Activated CD4-positive, alpha-beta T cell treated with anti-CD3 and anti-CD28 coated beads, Interleukin-2, amount 50 U/mL, for 48 hours (primary cell): ENCODE measurements around the gene OTUD4.
"Not testable (repeated sequence)": the region's sequence is repeated elsewhere in the genome, so short reads cannot be mapped to it uniquely, and the experiment has no call there.

ENCODE experiments used
- DNase-seq, 2 experiments: peaks; one replicate each; pipeline ENCODE4 v3.0.0-alpha.2; 2020

Gene OTUD4

DNA sequence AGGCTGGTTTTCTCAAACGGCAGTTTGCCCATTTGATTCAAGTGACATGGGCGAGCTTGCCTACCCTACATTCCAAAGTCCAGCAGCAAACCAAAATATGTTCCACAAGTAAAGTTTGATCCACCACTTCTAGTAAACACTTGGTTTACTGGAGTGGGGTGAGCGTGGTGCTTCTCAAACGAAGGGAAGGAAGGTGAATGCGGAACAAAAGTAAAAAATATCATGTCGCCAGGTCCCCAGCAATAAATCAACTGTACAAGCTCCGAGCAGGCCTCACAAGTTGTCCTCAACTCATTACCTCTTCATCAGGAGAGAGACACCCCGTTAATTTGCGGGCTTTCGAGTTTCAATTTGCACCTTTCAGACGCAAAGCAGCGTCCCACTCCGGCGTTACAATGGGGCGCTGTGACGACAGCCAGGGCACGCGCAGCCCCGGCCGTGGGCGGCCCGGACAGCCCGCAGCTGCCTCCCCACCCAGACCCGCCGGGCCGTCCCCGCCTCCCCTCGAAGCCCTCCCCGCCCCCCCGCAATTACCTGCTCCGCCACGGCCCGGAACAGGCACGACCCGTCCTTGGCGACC is 1.0 kb downstream of the OTUD4 start:
- peak; percentile 77 to 81 for DNase-seq

GRCh38 chr4:145178740-145179280 is 1.6 kb downstream of the OTUD4 start:
- DNase-seq = peak in 1 of 2 experiments; percentile 16

DNA sequence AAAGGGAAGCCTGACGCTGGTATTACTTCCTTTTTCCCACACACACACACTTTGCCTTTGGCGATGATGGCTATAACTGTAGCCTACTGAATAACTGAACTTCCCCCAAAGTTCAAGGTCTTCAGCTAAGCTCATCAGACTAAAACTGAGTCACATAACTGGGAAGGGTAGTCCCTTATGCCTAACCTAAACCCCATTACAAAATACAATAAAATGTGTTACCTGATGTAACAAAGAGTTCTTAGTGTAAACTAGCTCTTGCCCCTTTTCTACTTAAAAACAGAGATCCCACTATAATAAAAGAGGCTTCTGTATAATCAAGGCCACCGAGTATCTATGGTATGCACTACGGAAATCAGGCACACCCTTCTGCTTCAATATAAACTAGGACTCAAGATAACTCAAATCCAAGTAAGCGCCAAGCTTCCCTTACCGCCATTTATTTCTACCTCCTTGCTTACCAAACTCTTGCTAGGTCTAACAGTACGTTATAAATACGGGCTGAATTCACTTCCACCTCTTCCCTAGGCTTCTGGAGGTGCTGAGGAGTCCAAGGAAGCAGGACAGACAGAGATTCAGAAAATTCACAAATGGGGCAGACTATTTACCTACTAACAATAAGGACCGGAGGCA is 2.4 kb downstream of the OTUD4 start:
- DNase-seq = peak in 1 of 2 experiments; percentile 10

DNA sequence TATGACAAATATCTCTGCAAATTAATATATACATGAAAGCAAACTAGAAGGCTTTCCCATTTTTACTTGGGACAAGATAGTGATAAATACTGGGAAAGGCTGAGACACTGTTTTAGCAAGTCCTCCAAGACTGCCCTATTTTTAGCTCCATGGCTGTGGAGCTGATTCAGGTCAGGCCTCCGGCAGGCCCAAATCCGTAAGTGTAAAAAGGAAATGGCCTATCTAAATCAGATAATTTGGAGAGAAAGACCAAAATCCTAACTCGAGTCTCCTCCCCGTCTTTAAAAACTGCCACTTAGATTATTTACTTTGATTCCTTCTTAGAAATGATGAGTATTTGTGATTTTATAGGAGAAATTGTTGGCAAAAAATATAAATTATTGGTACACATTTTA is 2.9 kb downstream of the OTUD4 start:
- DNase-seq = no peak

DNA sequence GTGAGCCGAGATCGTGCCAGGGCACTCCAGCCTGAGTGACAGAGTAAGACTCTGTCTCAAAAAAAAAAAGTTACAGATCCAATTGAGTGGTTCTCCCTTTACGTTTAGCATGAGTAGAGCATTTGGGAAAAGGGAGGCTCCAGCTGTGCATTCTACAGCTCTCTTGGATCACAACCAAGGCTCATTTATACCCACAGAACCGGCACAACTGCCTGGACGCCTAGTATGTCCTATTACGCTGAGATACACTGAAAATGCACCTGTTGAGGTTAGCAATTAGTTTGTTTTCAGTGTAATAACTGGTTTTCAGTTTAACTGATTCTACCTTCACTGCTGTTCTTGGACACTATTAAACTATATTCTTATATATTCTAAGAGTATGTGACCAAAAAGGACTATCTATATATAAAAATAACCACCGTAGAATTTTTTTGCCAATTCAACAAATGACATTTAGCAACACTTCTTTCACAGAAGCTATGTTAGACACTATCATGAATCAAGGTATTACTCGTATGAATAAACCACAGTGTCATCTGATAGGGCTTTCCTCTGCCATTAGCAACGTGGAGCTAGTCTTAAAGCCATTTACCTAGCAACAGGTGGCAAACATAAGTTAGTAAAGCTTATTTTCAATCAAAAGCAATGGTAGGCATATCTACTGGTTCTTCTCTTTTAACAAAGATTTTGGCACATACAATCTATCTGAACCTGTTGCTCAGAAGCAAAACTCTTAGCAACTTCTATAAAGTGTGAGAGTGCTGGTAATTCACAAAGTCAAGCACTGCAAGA is 3.6 kb downstream of the OTUD4 start:
- DNase-seq = no peak

- DNase-seq = no peak
Measured at GRCh38 chr4:145171911-145172310, 8.5 kb downstream of the OTUD4 start.

- no peak for DNase-seq
Measured at GRCh38 chr4:145170223-145170622, 10.2 kb downstream of the OTUD4 start.

DNA sequence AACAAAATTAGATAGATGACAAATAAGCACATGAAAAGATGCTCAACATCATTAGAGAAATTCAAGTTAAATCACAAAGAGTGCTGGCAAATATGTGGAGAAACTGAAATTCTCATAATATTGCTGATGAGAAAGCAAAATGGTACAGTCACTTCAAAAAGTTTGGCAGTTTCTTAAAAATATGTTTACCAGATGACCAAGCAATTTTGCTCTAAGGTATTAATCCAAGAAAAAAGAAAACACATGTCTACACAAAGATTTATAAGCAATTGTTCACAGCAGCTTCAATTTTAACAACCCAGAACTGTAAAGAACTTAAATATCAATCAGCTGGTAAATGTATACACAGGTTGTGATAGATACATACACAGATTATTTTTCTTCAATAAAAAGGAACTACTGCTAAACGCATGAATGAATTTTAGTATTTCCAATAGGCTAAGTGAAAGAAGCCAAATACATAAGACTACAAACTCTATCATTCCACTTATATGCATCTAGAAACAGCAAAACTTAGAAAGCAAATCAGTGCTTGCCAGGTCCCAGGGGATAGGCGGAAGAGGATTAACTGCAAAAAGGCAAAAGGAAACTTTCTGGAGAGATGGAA is 11.7 kb downstream of the OTUD4 start:
- no peak for DNase-seq

DNA sequence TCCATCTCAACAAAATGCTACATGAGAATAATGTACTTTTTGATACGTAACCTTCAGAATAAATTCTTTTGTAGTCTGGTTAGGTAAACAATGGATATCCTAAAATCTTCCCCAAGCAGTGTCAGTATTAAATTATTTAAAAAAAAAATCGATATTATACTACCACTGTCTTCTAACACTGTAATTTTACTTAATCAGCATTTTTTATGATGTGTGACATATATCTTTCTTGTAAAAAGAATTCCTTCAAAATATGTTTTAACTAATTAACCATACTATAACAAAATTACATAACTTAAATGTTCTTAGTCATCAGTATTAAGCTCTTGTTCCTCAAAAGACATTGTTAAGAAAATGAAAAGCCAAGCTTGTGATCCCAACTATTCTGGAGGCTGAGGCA is 12.5 kb downstream of the OTUD4 start:
- DNase-seq = no peak

DNA sequence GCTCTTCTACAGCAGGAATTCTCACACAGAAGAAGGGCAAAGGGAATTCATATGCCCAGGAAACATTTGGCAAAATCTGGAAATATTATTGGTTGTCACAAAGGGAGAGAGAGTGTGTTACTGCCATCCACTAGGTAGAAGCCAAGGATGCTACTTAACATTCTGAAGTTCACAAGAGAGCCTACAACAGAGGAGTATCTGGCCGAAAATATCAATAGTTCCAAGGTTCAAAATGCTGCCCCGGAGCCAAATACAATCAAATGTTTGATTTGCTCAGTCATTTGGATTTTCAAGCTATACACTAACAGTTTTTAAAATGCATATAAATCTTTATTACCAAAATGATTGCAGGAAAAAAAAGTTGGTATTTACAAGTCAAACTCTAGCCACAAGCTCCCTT is 18.8 kb downstream of the OTUD4 start:
- no peak for DNase-seq

DNA sequence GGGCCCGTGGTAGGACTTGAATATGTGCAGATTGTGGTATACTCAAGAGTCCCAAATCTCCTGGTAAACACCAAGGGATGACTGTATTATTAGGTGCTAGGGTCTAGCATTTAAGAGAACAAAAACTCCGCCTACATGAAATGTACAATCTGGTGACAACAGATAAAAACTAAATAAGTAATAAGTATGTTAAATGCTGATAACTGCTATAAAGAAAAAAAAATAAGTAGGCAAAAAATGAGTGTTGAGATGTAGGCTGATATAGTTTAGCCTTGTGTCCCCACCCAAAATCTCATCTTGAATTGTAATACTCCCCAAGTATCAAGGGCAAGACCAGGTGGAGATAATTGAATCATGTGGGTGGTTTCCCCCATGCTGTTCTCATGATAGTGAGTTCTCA is 23.4 kb downstream of the OTUD4 start:
- DNase-seq = no peak

DNA sequence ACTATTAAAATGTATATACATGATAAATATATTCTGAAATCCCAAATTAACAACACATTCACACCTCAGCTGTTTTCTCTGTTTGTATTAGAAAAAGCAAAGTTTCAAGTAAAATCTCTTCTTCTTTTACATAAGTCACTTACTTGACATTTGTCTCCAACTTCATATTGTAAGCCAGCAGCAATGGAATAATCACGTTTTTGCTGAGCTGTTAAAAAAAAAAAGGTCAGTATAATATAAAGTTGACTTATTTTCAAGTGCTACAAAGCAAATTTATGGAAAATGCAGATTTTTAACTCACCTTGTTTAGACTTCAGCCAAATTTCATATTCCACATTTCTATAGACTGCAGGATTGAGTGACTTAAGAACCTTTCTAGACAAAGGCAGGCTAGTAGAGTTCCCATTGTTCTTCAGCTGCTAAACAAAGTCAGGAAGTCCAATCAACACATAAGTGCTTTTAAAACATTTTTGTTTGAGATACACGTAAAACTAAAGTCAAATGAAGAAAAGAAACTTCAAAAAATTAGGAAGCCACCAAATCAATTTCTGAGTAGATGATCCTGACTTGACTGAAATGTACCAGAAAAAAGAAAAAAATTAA is 25.0 kb downstream of the OTUD4 start:
- DNase-seq = no peak

DNA sequence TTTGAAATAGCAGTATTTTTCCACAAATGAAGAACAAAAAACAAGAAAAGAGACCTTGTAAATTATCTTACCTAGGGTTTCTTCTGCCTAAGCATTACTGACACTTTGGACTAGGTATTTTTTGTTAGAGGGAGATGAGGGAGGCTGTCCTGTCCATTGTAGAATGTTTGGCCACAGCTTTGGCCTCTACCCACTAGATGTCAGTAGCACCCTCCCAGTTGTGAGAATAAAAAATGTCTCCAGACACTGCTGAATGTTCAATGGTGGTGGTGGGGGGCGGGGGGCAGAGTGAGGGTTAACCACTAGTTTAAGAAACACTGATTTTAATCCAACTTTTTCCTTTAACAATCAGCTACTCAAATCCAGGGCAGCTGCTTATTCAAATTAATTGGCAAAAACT is 25.8 kb downstream of the OTUD4 start:
- DNase-seq = no peak

DNA sequence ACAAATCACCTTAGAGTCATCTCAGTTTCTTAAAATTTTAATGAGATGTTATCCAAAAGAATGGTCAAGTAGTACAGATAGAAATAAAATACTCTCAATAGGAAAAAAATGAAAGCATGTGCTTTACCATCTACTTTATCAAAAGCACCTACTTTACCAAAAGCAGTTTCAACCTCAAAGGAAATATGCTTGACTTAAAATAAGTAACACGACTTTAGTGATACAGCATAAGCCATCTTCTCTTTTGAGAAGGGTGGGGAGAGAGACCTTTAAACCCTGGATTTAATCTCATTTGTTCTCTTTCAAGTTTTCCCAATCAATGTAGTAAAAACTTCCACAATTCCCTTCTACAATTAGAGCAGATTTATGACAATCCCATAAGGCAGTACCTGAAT is 26.5 kb downstream of the OTUD4 start:
- no peak for DNase-seq

GRCh38 chr4:145153181-145153903 is 27.0 kb downstream of the OTUD4 start:
- DNase-seq = no peak

DNA sequence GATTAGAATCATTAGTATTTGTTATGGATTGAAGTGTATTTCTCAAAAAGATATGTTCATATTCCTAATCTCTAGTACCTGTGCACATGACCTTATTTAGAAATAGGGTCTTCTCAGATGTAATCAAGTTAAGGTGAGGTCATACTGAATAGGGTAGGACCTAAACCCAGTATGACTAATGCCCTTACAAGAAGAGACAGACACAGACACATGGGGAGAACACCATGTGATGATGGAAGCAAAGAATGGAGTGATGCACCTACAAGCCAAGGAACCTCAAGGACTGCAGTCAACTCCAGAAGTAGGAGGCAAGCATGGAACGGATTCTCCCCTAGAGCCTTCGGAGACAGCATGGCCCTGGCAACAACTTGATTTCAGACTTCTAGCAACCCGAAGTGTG is 31.4 kb downstream of the OTUD4 start:
- no peak for DNase-seq

- not testable (repeated sequence) for DNase-seq
Measured at GRCh38 chr4:145136219-145136618, 44.2 kb downstream of the OTUD4 start.

GRCh38 chr4:145132511-145133098 is 47.8 kb downstream of the OTUD4 start:
- DNase-seq = peak; percentile 27 to 39

DNA sequence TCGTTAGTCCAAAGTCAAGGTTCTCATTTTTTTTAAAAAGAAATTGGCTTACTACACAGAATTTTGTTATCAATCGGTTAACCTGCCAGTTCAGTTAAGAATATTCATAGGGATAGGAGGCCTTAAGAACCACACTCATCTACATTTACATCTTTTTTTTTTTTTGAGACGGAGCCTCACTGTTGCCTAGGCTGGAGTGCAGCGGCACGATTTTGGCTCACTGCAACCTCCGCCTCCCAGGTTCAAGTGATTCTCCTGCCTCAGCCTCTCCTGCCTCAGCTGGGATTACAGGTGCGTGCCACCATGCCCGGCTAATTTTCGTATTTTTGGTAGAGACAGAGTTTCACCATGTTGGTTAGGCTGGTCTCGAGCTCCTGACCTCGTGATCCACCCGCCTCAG is 48.5 kb downstream of the OTUD4 start:
- no peak for DNase-seq

GRCh38 chr4:145130788-145131399 is 49.5 kb downstream of the OTUD4 start:
- DNase-seq = no peak

DNA sequence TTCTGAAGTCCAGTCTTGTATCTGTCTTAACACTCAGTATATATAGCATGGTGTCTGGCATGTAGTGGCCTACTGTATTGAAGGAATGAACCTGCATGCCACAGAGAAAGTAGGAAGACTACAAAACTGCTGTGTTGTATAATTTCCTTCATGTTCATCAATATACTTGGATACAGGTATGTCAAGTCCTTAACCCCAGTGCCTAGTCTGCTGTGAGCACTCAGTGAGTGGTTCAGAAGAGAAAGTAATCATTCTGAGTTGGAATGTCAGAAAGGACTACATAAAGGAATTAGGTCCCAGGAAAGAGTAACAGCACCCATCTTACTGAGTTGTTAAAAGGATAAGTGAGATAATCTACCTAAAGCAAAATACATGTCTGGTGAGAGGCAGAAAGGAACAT is 50.3 kb downstream of the OTUD4 start:
- no peak for DNase-seq

- no peak for DNase-seq
Measured at GRCh38 chr4:145125396-145125795, 55.0 kb downstream of the OTUD4 start.
